ENCODE data around the gene WASHC2C.
"Not testable (repeated sequence)": the region's sequence is repeated elsewhere in the genome, so short reads cannot be mapped to it uniquely, and the experiment has no call there.

Gene WASHC2C, protein sequence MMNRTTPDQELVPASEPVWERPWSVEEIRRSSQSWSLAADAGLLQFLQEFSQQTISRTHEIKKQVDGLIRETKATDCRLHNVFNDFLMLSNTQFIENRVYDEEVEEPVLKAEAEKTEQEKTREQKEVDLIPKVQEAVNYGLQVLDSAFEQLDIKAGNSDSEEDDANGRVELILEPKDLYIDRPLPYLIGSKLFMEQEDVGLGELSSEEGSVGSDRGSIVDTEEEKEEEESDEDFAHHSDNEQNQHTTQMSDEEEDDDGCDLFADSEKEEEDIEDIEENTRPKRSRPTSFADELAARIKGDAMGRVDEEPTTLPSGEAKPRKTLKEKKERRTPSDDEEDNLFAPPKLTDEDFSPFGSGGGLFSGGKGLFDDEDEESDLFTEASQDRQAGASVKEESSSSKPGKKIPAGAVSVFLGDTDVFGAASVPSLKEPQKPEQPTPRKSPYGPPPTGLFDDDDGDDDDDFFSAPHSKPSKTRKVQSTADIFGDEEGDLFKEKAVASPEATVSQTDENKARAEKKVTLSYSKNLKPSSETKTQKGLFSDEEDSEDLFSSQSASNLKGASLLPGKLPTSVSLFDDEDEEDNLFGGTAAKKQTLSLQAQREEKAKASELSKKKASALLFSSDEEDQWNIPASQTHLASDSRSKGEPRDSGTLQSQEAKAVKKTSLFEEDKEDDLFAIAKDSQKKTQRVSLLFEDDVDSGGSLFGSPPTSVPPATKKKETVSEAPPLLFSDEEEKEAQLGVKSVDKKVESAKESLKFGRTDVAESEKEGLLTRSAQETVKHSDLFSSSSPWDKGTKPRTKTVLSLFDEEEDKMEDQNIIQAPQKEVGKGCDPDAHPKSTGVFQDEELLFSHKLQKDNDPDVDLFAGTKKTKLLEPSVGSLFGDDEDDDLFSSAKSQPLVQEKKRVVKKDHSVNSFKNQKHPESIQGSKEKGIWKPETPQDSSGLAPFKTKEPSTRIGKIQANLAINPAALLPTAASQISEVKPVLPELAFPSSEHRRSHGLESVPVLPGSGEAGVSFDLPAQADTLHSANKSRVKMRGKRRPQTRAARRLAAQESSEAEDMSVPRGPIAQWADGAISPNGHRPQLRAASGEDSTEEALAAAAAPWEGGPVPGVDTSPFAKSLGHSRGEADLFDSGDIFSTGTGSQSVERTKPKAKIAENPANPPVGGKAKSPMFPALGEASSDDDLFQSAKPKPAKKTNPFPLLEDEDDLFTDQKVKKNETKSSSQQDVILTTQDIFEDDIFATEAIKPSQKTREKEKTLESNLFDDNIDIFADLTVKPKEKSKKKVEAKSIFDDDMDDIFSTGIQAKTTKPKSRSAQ (N-terminal part only)

DNA sequence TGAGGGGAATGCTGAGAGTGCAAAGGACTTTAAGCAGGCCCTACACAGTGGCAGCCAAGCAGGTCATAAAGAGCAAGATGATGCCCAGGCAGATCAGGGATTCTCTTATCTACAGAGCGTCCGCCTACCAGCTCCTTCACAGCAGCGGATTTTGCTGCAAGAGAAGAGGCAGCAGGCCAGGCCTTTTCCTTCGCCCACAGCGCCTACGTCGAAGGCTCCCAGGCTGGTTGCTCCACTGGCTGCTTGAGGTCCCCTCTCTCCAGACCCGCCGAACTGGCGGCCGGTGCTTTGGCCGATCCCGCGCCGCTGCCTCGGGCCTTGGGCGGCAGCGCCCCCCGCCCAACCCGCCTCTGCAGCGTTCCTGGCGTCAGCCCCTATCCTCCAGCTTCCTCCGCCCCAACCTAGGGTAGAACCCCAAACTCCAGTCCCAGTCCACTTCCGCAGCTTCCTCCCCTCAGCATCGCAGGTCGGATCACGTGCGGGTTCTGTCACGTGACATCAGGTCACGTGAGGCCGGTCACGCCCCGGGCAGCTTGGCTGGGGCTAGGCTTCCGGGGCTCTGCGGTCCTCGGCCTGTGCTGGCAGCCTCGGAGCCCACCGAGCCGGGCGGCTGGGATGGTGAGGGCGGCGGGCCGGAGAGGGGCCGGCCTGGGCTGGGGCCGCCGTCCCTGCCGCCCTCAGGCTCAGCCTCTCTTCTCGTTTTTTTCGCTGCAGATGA lies at the start of gene WASHC2C:
WASHC2C (plus strand) TSS at position 564 of the 718 bp plus-strand sequence; CDS start at position 616, 52 bp downstream.
- peak; percentile 90 for DNase-seq (ENCODE audit: low read depth)

DNA sequence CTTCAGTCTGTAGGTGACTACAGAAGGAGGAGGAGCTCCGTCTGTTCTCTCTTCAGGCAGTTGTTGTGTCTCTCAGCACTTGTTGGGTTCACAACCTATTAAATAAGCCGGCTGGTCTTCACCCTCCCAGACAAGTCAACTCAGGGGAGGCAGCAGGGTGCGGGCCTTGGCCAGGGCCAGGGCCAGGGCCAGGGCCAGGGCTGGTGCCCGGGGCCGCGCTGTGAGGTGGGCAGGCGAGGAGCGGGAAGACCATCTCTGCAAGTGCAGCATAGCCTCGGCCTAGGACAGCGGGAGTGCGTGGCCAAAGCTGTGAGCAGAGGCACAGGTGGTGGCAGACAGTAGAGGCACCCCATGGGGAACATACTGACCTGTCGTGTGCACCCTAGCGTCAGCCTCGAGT lies 48.6 kb upstream of the WASHC2C start:
- DNase-seq (ENCODE audit: low read depth): not testable (repeated sequence)

DNA sequence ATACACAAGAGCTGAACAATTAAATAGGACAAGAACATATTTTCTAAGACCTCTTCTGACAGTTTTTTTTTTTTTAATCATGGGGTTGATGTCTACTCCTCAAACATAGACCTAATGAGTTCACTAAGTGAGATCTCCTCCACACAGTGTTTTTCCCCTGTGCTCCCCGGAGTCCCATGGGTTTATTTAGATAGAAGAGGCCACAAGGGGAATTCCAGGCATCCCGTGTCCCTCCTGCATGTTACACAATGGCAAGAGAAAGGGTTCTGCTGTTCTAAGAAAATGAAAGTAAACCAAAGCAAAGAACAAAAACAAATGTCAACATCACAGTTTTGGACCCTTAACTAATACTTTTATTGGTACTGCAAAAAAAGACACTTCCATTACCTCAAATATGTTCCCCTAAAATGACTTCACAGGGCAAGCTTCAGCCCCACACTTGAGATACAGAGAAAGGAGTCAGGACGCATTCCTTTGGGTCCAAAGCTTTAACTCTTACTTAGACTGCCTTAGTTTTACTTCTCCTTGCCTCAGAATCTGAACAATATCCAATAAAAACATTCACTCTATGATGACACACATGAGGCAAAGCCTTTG lies 16.8 kb upstream of the WASHC2C start:
- DNase-seq (ENCODE audit: low read depth): not testable (repeated sequence)

GRCh38 chr10:45711223-45711622 lies 15.8 kb upstream of the WASHC2C start:
- not testable (repeated sequence) for DNase-seq (ENCODE audit: low read depth)

DNA sequence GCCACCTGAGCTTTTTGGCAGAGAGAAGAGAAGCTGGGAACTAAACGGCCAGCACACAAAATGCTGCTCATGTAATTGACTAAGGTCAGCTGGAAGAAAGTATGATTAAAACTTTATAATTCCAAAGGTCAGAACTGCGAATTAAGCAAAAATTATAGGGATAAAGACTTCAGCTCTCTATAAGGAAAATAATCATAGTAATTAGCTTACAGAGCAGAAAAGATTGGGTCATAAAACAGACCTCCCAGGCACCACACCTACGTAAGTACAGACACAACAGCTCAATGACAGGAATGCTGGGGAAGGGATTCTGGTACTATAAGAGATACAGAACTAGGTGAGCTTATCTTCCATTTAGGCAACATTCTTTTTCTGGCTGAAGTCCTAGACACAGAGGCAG lies 10.0 kb upstream of the WASHC2C start:
- DNase-seq (ENCODE audit: low read depth): not testable (repeated sequence)

GRCh38 chr10:45717642-45718041 lies 9.4 kb upstream of the WASHC2C start:
- DNase-seq (ENCODE audit: low read depth): not testable (repeated sequence)

- DNase-seq (ENCODE audit: low read depth): not testable (repeated sequence)
Measured at GRCh38 chr10:45721503-45721902, 5.6 kb upstream of the WASHC2C start.

- not testable (repeated sequence) for DNase-seq (ENCODE audit: low read depth)
Measured at GRCh38 chr10:45723851-45724250, 3.2 kb upstream of the WASHC2C start.

DNA sequence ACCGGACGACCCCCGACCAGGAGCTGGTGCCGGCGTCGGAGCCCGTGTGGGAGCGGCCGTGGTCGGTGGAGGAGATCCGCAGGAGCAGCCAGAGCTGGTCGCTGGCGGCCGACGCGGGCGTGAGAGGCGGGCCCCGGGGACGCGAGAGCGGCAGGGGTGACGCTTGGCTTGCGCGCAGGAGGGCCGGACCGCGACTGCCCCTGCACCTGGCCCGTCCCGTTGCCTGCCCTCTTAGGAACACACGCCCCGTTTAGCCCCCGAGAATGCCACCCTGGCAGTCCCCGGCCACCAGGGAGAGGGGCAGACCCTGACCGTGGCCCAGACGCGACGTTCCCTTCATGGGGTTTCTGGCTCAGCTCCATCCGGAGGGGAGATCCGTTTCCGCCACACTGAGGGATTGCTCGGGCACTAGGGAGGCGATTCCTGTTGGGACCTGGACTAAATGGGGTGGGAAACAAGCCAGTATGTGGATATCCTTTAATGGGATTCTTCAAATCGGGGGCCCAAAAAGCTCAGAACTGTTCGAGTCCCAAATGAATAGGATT lies 427 bp downstream of the WASHC2C start:
- DNase-seq (ENCODE audit: low read depth): not testable (repeated sequence)

- DNase-seq (ENCODE audit: low read depth): not testable (repeated sequence)
Measured at GRCh38 chr10:45734449-45734848, 7.4 kb downstream of the WASHC2C start.

DNA sequence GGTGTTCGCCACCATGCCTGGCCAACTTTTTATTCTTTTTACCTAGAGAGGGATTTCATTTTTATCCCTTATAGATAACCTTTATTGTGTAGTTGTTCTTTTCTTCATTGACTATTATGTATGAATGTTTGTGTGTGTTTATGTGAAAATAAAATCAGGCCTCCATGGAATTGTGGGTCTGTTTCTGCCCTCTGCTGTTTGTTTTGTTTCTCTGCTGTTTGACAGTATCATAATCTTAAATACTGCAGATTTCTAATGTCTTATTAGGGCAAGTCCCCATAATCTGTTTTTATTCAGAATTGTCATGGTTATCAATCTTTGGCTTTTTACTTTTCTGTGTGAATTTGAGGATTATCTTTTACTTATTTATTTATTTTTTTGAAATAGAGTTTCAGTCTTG lies 7.8 kb downstream of the WASHC2C start:
- DNase-seq (ENCODE audit: low read depth): not testable (repeated sequence)

DNA sequence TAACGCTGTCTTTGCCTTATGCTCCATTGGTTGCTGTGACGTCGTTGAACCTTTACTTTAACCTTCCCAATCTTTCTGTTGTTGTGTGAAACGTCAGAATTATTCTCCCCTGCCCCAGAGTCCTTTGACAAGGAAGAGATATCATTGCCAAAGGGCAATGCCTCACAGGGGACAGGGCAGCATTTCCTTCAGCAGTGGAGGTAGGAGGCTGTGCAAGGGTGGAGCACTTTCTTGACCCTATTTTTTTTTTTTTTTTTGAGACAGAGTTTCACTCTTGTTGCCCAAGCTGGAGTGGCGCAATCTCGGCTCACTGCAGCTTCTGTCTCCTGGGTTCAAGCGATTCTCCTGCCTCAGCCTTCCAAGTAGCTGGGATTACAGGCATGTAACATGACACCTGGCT lies 14.5 kb downstream of the WASHC2C start:
- not testable (repeated sequence) for DNase-seq (ENCODE audit: low read depth)

- DNase-seq (ENCODE audit: low read depth): not testable (repeated sequence)
Measured at GRCh38 chr10:45742014-45742413, 14.9 kb downstream of the WASHC2C start.

GRCh38 chr10:45751141-45751540 lies 24.1 kb downstream of the WASHC2C start:
- DNase-seq (ENCODE audit: low read depth): not testable (repeated sequence)

GRCh38 chr10:45752210-45752609 lies 25.1 kb downstream of the WASHC2C start:
- not testable (repeated sequence) for DNase-seq (ENCODE audit: low read depth)

GRCh38 chr10:45753979-45754495 lies 27.0 kb downstream of the WASHC2C start:
- not testable (repeated sequence) for DNase-seq (ENCODE audit: low read depth)

- DNase-seq (ENCODE audit: low read depth): not testable (repeated sequence)
Measured at GRCh38 chr10:45755083-45755482, 28.0 kb downstream of the WASHC2C start.

DNA sequence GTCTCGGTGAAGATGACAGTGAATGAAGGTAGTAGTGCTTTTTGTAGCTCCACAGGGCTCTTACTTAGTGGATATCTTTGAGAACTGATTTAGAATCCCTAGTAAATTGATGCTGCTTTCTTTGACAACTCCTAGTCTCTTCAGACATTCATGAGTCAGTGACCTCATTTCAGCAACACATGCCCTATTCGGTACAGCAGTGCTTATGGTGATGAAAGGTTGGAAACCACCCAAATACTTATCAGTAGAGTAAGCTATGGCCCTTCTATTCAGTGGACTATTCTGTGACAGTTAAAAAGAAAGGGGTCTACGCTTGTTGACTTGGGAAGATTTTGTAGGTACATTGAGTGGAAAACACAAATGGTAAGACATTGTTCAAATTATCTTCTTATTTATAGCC lies 29.0 kb downstream of the WASHC2C start:
- not testable (repeated sequence) for DNase-seq (ENCODE audit: low read depth)

DNA sequence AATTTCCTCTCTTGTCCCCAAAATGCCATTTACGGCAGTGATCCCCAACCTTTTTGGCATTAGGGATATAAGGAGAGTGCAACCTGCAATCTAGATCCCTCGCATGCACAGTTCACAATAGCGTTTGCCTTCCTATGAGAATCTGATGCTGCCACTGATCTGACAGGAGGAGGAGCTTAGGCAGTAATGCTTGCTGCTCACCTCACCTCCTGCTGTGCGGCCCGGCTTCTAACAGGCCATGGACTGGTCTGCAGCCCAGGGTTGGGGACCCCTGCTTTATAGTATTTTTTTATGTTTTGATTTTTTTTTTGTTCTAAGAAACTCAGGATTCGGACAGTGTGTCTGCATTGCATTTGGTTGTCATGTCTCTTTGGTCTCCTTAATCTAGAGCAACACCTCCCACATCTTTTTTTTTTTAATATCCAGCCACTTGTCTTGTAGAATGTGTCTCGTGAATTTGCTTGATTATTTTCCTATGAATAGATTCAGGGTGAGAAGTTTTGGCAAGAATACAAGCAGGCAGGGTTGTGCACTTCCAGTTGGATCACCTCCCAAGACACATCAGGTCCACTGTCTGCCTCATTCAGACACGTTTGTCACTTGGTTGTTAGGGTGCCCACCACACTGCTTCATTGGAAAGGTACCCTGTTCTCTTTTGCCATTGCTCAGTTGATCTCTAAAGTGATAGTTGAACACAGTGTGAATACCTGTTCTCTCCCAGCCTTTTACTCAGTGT lies 30.8 kb downstream of the WASHC2C start:
- not testable (repeated sequence) for DNase-seq (ENCODE audit: low read depth)
